ENCODE measurements around the gene OPTC. TPM values are rescaled to one million over a fixed set of nuclear protein-coding genes. Genes with fewer than 3 reads are reported as not detected.
A peak's percentile ranks its signal among the peaks of the same experiment; 100 is the strongest.

Gene OPTC
- total RNA-seq, 1 donor from 2014 or later = not detected

DNA sequence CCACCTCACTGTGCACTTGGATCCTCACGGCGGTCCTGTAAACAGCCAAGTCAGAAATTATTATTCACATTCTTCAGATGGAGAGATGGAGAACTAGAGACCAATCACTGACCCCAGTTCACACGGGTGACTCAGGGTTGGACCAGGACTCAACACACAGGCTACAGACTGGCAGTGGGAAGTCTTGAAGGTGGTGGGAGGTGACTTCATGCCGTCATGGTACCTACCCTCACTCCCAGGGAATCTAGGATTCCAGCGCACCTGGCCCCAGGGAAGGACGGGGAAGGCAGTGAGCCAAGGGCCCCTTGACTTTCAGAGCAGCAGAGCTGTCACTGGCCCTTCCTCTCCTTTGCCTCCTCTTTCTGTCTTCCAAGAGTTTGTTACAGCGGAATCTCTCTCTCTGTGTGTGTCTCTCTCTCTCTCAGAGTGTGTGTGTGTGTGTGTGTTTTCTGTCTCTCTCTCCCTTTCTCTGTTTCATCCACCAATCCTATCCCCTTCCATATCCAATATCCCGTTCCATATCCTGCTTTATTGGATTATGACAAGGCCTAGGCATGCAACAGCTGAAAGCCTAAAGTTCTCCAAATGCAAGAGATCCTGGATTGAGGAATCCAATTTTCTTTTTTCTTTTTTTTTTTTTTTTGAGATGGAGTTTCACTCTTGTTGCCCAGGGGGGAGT is 11.7 kb downstream of the OPTC start:
- DNase-seq (ENCODE audit: low spot score) = no peak
- peaks cover 9% of the 10 kb centered on the region for H3K27me3 Mint-ChIP-seq (ENCODE audit: low read depth)
- H3K9me3 Mint-ChIP-seq = peaks cover 3% of the 10 kb centered on the region
- no peak overlapping the region for H3K27ac Mint-ChIP-seq
- no peak overlapping the region for H3K4me3 Mint-ChIP-seq (ENCODE audit: low read depth)
- peaks cover 7% of the 10 kb centered on the region for H3K4me1 Mint-ChIP-seq (ENCODE audit: low read depth)
- intact Hi-C loops (cut with micrococcal nuclease) = loop anchor here (10.0 kb wide), 1 partner anchor 619 kb away; no protein-coding TSS in a partner anchor
- H3K36me3 Mint-ChIP-seq (ENCODE audit: low read depth) = no peaks in the 10 kb centered on the region

DNA sequence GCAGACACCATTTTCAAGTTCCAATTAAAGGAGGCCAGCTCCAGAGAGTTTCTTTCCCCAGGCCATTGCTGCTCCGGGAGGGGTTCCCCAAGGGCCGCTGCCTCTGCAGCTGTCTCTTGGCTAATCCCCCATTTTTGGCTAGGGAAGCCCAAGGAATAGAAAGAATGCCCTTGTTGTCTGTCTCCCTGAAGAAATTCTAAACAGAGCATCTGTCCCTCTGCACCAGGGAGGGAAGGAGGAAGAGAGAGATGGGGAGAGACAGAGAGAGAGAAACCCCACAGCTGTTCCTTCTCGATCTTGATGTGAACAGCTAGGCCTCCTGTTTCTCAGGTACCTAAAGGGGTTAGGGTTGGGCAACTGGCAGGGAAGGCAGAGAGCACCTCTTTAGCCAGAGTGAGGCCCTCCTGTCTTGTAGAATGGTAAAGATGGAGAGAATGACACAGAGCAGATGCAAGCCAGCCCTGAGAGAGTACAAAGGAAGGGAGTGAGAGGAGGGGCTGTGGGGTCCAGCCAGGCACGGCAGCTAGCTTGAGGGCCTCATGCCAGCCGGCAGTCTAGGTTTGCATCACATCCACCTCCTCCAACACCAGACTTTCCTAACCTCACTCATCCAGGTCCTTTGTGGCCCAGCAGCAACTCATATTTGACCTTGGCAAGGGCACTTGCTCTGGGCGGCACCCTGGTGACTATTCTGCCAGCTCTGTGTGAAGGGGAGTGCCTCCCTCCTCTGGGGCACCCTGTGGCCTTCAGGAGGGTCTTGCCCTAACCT is 13.1 kb downstream of the OPTC start:
- Mint-ChIP-seq H3K27me3 (ENCODE audit: low read depth) (peaks cover 9% of the 10 kb centered on the region), H3K4me1 (ENCODE audit: low read depth) (peaks cover 7% of the 10 kb centered on the region), H3K27ac (no peak overlapping the region), H3K4me3 (ENCODE audit: low read depth) (no peak overlapping the region), H3K36me3 (ENCODE audit: low read depth) (no peaks in the 10 kb centered on the region), H3K9me3 (no peaks in the 10 kb centered on the region)
- DNase-seq (ENCODE audit: low spot score) = no peak
- intact Hi-C loops (cut with micrococcal nuclease) = loop anchor here (10.0 kb wide), 1 partner anchor 618 kb away; no protein-coding TSS in a partner anchor

DNA sequence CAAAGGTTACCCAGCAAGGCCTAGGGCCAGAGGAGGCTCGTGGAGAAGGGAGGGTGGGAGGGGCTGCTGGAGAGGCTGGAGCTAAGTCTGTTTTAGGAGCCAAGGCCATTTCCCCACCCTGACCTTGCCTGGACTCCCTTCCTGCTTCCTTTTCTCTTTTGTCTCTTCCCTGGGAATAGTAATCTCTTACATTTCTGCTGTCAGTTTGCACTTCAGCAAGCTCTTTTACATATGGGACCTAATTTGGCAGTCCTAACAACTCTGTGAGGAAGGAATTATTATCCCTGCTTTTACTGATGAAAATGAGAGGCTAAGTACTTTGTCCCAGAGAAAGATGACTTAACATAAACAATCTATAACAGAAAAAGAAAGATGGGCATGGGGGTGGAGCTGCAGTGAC is 13.8 kb downstream of the OPTC start:
- Mint-ChIP-seq H3K9me3 (no peaks in the 10 kb centered on the region), H3K36me3 (ENCODE audit: low read depth) (no peaks in the 10 kb centered on the region), H3K27me3 (ENCODE audit: low read depth) (peaks cover 5% of the 10 kb centered on the region), H3K4me1 (ENCODE audit: low read depth) (peaks cover 12% of the 10 kb centered on the region), H3K4me3 (ENCODE audit: low read depth) (no peak overlapping the region), H3K27ac (no peak overlapping the region)
- DNase-seq (ENCODE audit: low spot score) = no peak
- intact Hi-C loops (cut with micrococcal nuclease) = loop anchor here (10.0 kb wide), 1 partner anchor 617 kb away; no protein-coding TSS in a partner anchor

DNA sequence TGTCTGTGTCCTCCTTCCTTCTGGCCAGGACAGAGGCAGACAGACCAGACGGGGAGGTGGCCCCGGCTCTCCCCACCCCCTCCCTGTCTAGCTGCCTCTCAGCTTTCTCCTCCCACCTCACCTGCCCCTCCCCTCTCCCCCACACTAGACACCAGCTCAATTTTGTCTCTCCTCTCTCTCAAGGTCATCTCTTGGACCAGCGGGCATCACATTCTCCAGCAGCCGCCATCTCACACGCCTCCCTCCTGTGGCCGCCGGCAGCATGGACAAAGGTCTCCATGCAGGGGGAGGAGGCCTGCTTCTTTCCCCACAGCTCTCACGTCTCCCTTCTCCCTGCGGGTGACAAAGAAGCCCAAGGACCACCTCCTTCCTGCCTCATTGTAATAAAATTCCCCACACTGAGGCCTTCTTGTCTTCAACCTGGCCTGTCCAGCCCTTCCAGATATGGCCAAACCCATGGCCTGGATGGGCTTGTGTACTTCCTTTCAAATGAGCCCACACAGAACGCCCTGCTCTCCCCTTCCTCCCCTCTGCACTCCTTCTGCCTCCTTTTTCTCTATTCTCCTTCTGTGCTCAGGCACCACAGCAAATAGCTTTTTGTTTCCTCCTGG is 14.6 kb downstream of the OPTC start:
- Mint-ChIP-seq H3K4me3 (ENCODE audit: low read depth) (no peak overlapping the region), H3K9me3 (no peaks in the 10 kb centered on the region), H3K36me3 (ENCODE audit: low read depth) (no peaks in the 10 kb centered on the region), H3K4me1 (ENCODE audit: low read depth) (peaks cover 20% of the 10 kb centered on the region), H3K27me3 (ENCODE audit: low read depth) (no peaks in the 10 kb centered on the region), H3K27ac (no peak overlapping the region)
- intact Hi-C loops (cut with micrococcal nuclease) = loop anchor here (10.0 kb wide), 1 partner anchor 616 kb away; no protein-coding TSS in a partner anchor
- DNase-seq (ENCODE audit: low spot score) = no peak

DNA sequence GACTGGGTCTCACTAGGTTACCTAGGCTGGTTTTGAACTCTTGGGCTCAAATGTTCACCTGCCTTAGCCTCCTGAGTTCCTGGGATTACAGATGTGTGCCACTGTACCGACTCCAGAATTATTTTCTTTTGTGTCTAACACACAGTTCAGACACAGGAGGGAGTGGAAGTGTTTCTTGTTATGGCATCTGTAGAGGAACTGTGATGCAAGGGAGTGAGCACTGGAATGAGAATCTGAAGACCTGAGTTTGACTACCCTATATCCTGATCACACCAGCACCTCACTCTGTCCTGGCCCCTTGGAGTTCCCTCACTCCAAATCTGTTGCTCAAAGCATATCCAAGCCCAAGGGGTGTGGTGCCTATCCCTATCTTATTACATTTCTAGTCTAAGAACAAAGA is 15.2 kb downstream of the OPTC start:
- no peak overlapping the region for H3K4me3 Mint-ChIP-seq (ENCODE audit: low read depth)
- H3K27me3 Mint-ChIP-seq (ENCODE audit: low read depth) = no peaks in the 10 kb centered on the region
- DNase-seq (ENCODE audit: low spot score) = no peak
- no peaks in the 10 kb centered on the region for H3K36me3 Mint-ChIP-seq (ENCODE audit: low read depth)
- H3K9me3 Mint-ChIP-seq = no peaks in the 10 kb centered on the region
- H3K27ac Mint-ChIP-seq = no peak overlapping the region
- intact Hi-C loops (cut with micrococcal nuclease) = loop anchor here (10.0 kb wide), 1 partner anchor 616 kb away; no protein-coding TSS in a partner anchor
- H3K4me1 Mint-ChIP-seq (ENCODE audit: low read depth) = peaks cover 26% of the 10 kb centered on the region

DNA sequence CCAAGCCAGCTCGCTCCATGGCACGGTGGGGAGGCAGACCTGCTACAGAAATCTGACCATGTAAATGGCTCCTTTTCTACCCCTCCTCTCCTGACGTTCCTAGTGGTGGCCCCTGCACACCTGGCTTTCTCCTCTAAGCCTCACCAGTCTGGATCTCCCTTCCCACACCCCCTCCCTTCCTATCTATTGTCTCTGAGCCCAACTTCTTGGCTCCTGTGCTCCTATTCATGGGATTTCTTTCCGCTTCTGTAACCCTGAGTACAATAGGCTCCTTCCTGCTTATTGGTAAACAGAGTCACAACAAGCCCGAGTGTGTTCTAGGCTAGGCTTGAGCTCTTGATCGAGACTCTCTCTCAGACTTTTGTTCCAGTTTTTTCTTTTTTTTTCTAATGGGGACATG is 17.6 kb downstream of the OPTC start:
- peaks cover 24% of the 10 kb centered on the region for H3K4me1 Mint-ChIP-seq (ENCODE audit: low read depth)
- H3K9me3 Mint-ChIP-seq = no peaks in the 10 kb centered on the region
- no peak for DNase-seq (ENCODE audit: low spot score)
- intact Hi-C loops (cut with micrococcal nuclease) = loop anchor here (5.0 kb wide), 2 partner anchors 96 to 116 kb away; partner anchors contain the start of gene ATP2B4
- no peak overlapping the region for H3K27ac Mint-ChIP-seq
- no peaks in the 10 kb centered on the region for H3K36me3 Mint-ChIP-seq (ENCODE audit: low read depth)
- no peak overlapping the region for H3K4me3 Mint-ChIP-seq (ENCODE audit: low read depth)
- H3K27me3 Mint-ChIP-seq (ENCODE audit: low read depth) = no peaks in the 10 kb centered on the region

DNA sequence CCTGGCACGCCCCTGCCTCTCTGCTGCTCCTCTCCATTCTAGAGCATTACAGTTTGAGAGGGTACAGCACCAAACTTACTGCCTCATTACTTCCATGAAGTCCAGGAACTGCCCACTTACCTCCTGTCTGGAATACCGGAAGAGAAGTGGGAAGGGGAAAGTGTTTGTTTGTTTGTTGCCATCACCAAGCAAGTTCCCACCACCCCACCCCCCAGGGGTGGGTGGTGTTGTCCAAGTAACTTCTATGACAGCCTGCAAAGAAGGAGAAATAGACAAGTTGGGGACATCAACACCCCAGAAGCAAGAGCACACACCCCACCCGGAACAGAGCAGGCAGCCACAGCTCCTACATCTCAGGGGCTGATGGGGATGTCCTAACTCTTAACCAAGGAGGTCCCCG is 18.0 kb downstream of the OPTC start:
- Mint-ChIP-seq H3K36me3 (ENCODE audit: low read depth) (no peaks in the 10 kb centered on the region), H3K4me1 (ENCODE audit: low read depth) (peaks cover 24% of the 10 kb centered on the region), H3K9me3 (no peaks in the 10 kb centered on the region), H3K27ac (no peak overlapping the region), H3K27me3 (ENCODE audit: low read depth) (no peaks in the 10 kb centered on the region), H3K4me3 (ENCODE audit: low read depth) (no peak overlapping the region)
- DNase-seq (ENCODE audit: low spot score) = no peak
- intact Hi-C loops (cut with micrococcal nuclease) = loop anchor here (5.0 kb wide), 2 partner anchors 95 to 115 kb away; partner anchors contain the start of gene ATP2B4

DNA sequence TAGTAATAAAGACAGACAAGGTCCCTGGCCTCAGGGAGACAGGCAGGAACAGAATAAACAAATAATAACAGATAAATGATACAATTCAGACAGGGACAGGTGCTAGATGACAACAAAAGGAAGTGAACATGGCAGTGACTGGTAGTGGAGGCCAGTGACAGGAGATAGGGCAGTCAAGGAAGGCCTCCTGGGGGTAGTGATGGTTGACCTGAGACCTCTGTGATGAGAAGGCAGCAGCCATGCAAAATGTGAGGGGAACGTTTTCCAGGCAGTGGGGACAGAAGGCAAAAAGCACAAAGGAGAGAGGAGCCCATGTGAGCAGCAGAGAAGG is 18.5 kb downstream of the OPTC start:
- Mint-ChIP-seq H3K27ac (peak overlapping the region; percentile 85), H3K4me3 (ENCODE audit: low read depth) (no peak overlapping the region), H3K4me1 (ENCODE audit: low read depth) (peaks cover 24% of the 10 kb centered on the region)

DNA sequence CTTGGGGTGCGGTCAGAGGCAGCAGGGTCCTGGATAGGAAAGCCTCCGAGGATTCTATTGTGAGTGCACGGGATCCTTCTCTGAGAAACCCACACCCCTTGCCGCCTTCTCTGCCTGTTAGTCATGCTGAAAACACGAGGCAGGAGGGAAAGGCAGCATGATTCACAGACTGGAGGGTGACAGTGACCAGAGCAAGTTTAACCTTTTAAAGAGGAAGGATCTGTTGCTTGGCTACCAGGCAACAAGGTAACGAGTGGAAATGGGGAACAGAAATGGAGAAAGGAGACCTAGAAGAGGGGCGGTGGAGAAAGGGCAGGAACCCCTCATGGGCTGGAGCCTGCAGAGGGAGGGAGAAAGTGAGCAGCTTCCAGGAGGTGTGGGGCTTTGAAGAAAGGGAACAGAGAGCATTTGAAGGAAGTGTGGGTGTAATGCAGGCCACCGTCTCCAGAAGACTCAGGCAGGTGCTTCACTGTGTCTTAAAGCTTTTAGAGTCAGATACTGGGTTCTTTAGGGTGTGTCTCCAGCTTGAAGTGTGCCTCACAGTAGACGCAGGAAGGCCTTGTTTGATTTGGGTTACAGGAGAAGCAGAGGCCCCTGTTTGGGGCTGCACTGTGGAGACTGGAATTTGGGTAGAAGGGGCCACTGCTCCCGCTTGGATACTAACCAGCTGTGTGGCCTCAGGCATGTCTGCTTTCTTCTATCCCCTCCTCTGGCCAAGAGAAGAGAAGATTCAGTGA is 19.1 kb downstream of the OPTC start:
- peak overlapping the region; percentile 6 for H3K4me3 Mint-ChIP-seq (ENCODE audit: low read depth)
- H3K36me3 Mint-ChIP-seq (ENCODE audit: low read depth) = no peaks in the 10 kb centered on the region
- intact Hi-C loops (cut with micrococcal nuclease) = loop anchor here (5.0 kb wide), 2 partner anchors 94 to 114 kb away; partner anchors contain the start of gene ATP2B4
- H3K4me1 Mint-ChIP-seq (ENCODE audit: low read depth) = peaks cover 24% of the 10 kb centered on the region
- no peak for DNase-seq (ENCODE audit: low spot score)
- H3K9me3 Mint-ChIP-seq = no peaks in the 10 kb centered on the region
- peak overlapping the region; percentile 85 for H3K27ac Mint-ChIP-seq
- no peaks in the 10 kb centered on the region for H3K27me3 Mint-ChIP-seq (ENCODE audit: low read depth)

More for the DNA sequence above, 18.5 kb downstream of the OPTC start:
- no peak for DNase-seq (ENCODE audit: low spot score)
- H3K36me3 Mint-ChIP-seq (ENCODE audit: low read depth) = no peaks in the 10 kb centered on the region
- no peaks in the 10 kb centered on the region for H3K9me3 Mint-ChIP-seq
- intact Hi-C loops (cut with micrococcal nuclease) = loop anchor here (5.0 kb wide), 2 partner anchors 95 to 115 kb away; partner anchors contain the start of gene ATP2B4
- H3K27me3 Mint-ChIP-seq (ENCODE audit: low read depth) = no peaks in the 10 kb centered on the region

DNA sequence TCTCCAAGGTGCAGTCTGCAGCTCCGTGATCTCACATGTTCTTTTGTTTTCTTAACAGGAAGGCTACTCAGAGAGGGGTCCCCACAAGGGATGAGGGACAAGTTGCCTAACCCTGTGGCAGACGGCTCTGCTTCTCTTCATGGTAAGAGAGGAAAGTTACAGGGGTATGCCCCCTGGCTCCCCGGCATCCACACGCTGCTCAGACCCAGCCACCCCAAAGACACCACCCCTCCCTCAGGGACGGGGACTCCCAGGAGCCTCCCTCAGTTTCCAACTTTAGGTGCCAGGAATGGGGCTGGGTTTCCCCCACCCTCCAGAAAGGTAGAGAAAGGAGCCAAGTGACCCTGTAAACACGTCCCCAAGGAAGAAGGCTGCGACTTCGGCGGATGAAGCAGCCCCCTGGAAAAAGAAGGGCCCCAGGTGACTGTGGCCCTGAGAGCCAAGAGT is 19.7 kb downstream of the OPTC start:
- no peaks in the 10 kb centered on the region for H3K9me3 Mint-ChIP-seq
- H3K4me3 Mint-ChIP-seq (ENCODE audit: low read depth) = no peak overlapping the region
- no peak for DNase-seq (ENCODE audit: low spot score)
- H3K4me1 Mint-ChIP-seq (ENCODE audit: low read depth) = peaks cover 24% of the 10 kb centered on the region
- intact Hi-C loops (cut with micrococcal nuclease) = loop anchor here (5.0 kb wide), 2 partner anchors 94 to 114 kb away; partner anchors contain the start of gene ATP2B4
- H3K36me3 Mint-ChIP-seq (ENCODE audit: low read depth) = no peaks in the 10 kb centered on the region
- H3K27me3 Mint-ChIP-seq (ENCODE audit: low read depth) = no peaks in the 10 kb centered on the region
- peak overlapping the region; percentile 85 for H3K27ac Mint-ChIP-seq

DNA sequence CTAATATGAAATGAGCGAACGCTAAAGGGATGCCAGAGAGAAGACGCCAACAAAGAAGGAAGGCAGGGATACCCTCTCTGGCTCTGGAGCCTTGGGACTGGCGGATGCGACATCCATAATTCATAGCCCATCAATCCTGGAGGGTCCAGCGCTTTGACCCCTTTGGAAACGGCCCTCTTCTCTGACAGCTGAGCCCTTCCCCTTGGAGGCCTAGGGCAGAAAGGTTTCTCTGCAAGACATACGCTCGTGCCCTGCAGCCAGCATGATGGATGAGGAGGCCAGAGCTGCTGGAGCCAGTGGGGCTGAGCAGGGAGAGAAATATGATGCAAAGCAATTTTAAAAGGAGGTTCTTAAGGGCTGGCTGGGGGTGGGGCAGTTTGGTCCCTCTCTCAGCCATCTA is 22.2 kb downstream of the OPTC start:
- intact Hi-C loops (cut with micrococcal nuclease) = no loop called here
- H3K27me3 Mint-ChIP-seq (ENCODE audit: low read depth) = no peaks in the 10 kb centered on the region
- no peak overlapping the region for H3K27ac Mint-ChIP-seq
- no peaks in the 10 kb centered on the region for H3K36me3 Mint-ChIP-seq (ENCODE audit: low read depth)
- DNase-seq (ENCODE audit: low spot score) = no peak
- no peaks in the 10 kb centered on the region for H3K9me3 Mint-ChIP-seq
- H3K4me1 Mint-ChIP-seq (ENCODE audit: low read depth) = peaks cover 27% of the 10 kb centered on the region
- no peak overlapping the region for H3K4me3 Mint-ChIP-seq (ENCODE audit: low read depth)

DNA sequence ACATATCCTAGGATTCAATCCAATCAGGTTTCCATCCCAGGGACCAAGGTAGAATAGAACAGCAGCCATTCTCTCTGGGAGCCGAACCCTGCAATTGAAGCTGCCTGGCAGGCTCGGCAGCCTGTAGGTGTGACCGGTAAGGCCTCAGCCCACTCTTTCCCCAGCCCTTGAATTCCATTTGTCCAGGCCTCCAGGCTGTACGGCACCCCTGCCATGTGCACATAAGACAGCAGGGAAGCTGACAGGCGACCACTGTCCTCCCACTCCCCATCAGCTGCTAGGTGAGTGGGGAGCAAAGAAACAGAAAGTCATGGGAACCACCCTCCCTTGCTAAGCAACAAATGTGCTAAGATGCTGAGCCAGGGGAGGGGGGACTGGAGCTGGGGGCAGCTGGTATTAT is 23.0 kb downstream of the OPTC start:
- H3K27ac Mint-ChIP-seq = no peak overlapping the region
- peaks cover 30% of the 10 kb centered on the region for H3K4me1 Mint-ChIP-seq (ENCODE audit: low read depth)
- no peaks in the 10 kb centered on the region for H3K36me3 Mint-ChIP-seq (ENCODE audit: low read depth)
- intact Hi-C loops (cut with micrococcal nuclease) = no loop called here
- DNase-seq (ENCODE audit: low spot score) = no peak
- no peak overlapping the region for H3K4me3 Mint-ChIP-seq (ENCODE audit: low read depth)
- H3K27me3 Mint-ChIP-seq (ENCODE audit: low read depth) = no peaks in the 10 kb centered on the region
- H3K9me3 Mint-ChIP-seq = no peaks in the 10 kb centered on the region

All from activated T-helper 2 cell treated with anti-CD3 and anti-CD28 coated beads, Interferon-gamma antibody, Interleukin-2, Interleukin-4, amounts not matched to agents 10 μg/mL and 5 μg/mL and 100 μg/mL, durations not matched to agents 14 hours and 24 hours and 36 hours (primary cell).